Esophagus muscularis mucosa (tissue), 4 donors: Measurements from ENCODE around the gene KCNJ9. TPM values are rescaled to one million over a fixed set of nuclear protein-coding genes. Genes with fewer than 3 reads are reported as not detected.

Source experiments
- DNase-seq: peaks from one replicate; pipeline ENCODE4 v3.0.0-alpha.2; 2017; ENCODE audit errors: extremely low spot score
- H3K27ac ChIP-seq, 4 donors: fragments of 200-600 bp; sonication (generic); replicated peaks in 1 of 4; 1 replicate in 3 of 4; 2 replicates in 1 of 4; pipeline ENCODE4 v1.5.1; 2016 to 2019; ENCODE audit warnings: mild to moderate bottlenecking in 1 of 4
- H3K27me3 ChIP-seq, 4 donors: fragments of 200-600 bp; sonication (generic); one replicate each; pipeline versions ENCODE4 v1.5.1 to v1.6.0; 2016 to 2019
- H3K36me3 ChIP-seq, 4 donors: fragments of 200-600 bp; sonication (generic); one replicate each; pipeline ENCODE4 v1.5.1; 2016 to 2019
- H3K4me1 ChIP-seq, 4 donors: fragments of 200-600 bp; sonication (generic); one replicate each; pipeline ENCODE4 v1.5.1; 2016 to 2019
- H3K4me3 ChIP-seq, 4 donors: fragments of 200-600 bp; sonication (generic); 1 replicate in 2 of 4; 2 replicates in 2 of 4; pipeline ENCODE4 v1.5.1; 2016 to 2019; ENCODE audit warnings: mild to moderate bottlenecking in 4 of 4, moderate library complexity in 1 of 4
- H3K9me3 ChIP-seq, 4 donors: fragments of 200-600 bp; sonication (generic); 1 replicate in 3 of 4; 2 replicates in 1 of 4; pipeline ENCODE4 v1.5.1; 2016 to 2019
- EP300 ChIP-seq: sonication (generic); formaldehyde crosslinking; IDR thresholded peaks from one replicate; pipeline ENCODE4 v1.6.1; 2017; ENCODE audit warnings: antibody characterized with exemption
- POLR2A ChIP-seq: fragments of 450-650 bp; IDR thresholded peaks from one replicate; pipeline ENCODE4 v1.6.1; 2017; ENCODE audit warnings: antibody characterized with exemption, moderate library complexity, mild to moderate bottlenecking, low read depth
- POLR2AphosphoS5 ChIP-seq, 2 donors: sonication (generic); formaldehyde crosslinking; IDR thresholded peaks; one replicate each; pipeline ENCODE4 v1.6.1; 2017; ENCODE audit warnings: antibody characterized with exemption in 2 of 2
- WGBS: methylation state at CpG from one replicate; pipeline ENCODE4 v1.1.5; 2018; 5-methylcytosine and 5-hydroxymethylcytosine counted together
- intact Hi-C: fragments of 100-400 bp; cut with DNase I; formaldehyde crosslinking; loops from one replicate; pipeline ENCODE4 v1.15.1; 2023
- total RNA-seq, 4 donors: library from RNA; depleted of rRNA; stranded (reverse); fragments of >200 nt; gene quantifications; one replicate each; pipeline versions ENCODE4 v1.1.0 to v1.2.1, GENCODE V29; 2016
- TF ChIP-seq, protein P1 (sequence below), 3 experiments: fragments of 200-600 bp in 2 of 3; fragments of 450-650 bp in 1 of 3; sonication (generic) in 2 of 3; IDR thresholded peaks; one replicate each; pipeline ENCODE4 v1.5.1; 2017 to 2019; ENCODE audit warnings: antibody characterized with exemption in 3 of 3, mild to moderate bottlenecking in 2 of 3, moderate library complexity in 1 of 3

Gene KCNJ9
- total RNA-seq, 4 donors from 2014 or later: not detected

DNA sequence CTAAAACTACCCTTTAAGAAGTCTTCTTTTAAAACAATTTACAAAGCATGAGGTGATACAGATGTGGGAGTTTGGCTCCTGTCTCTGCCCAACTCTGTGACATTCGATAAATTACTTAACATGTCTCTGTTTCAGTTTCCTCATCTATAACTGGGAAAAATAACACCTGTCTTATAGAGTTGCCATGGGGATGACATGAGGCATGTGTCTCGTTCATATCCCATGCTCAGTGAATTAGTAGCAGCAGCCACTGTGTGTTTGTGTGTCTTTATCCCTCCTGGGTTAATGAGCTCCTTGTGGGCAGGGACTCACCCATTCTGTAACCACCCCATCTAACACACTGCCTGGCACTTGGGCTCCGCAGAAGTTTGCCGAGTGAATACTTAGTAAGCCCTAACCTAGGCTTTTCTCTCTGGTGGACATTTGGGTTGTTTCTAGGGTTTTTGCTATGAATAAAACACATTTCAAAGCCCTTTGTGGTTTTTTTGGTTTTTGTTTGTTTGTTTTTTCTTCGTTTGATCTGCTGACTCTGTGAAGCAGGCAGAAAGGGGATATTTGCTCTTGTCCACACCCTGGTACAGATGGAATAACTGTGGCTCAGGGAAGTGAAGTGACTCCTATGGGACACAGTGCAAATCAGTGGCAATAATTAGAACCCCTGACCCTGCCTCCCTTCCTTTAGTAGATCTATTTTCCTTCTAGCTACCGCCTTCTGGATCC is 797 bp upstream of the KCNJ9 start:
- no peak for DNase-seq
- H3K27ac ChIP-seq: no peak overlapping the region
- TF ChIP-seq POLR2A (no peak), EP300 (no peak), POLR2AphosphoS5 (IDR thresholded peaks at IDR 0.05) (no peak)
- TF ChIP-seq, protein P1, sequence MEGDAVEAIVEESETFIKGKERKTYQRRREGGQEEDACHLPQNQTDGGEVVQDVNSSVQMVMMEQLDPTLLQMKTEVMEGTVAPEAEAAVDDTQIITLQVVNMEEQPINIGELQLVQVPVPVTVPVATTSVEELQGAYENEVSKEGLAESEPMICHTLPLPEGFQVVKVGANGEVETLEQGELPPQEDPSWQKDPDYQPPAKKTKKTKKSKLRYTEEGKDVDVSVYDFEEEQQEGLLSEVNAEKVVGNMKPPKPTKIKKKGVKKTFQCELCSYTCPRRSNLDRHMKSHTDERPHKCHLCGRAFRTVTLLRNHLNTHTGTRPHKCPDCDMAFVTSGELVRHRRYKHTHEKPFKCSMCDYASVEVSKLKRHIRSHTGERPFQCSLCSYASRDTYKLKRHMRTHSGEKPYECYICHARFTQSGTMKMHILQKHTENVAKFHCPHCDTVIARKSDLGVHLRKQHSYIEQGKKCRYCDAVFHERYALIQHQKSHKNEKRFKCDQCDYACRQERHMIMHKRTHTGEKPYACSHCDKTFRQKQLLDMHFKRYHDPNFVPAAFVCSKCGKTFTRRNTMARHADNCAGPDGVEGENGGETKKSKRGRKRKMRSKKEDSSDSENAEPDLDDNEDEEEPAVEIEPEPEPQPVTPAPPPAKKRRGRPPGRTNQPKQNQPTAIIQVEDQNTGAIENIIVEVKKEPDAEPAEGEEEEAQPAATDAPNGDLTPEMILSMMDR (IDR thresholded peaks at IDR 0.05): no peak
- H3K36me3 ChIP-seq: no peaks in the 10 kb centered on the region
- H3K9me3 ChIP-seq: no peaks in the 10 kb centered on the region
- intact Hi-C loops: loop anchor here (10.0 kb wide), 1 partner anchor 294 kb away; no protein-coding TSS in a partner anchor
- H3K4me1 ChIP-seq: peaks cover 7 to 14% (median 12%) of the 10 kb centered on the region in 4 donors
- H3K4me3 ChIP-seq: no peak overlapping the region
- H3K27me3 ChIP-seq: peaks cover 0 to 67% (median 32%) of the 10 kb centered on the region in 4 donors
- 50% methylated on average over 6 of the region's 6 CpGs for WGBS

DNA sequence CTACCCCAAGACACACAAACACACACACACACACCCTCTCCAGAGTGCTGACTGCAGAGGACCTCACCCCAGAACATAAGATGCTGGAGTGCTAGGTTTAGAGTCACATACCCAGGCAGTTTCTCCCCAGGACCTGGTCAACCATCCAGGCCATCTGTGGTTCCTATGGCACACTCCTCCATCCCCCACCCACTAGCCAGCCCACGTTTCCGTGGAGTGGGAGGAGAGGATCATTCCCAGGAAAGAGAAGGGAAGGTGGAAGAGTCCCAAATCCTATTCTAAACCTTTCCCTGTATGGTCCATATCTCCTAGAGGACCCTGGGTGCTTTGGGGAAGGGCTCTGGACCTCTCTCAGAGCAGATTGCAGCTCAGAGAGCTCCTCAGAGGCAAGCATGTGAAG is 1.1 kb downstream of the KCNJ9 start:
- intact Hi-C loops: loop anchor here (2.0 to 10.0 kb wide), 2 partner anchors 36 to 292 kb away; no protein-coding TSS in a partner anchor
- WGBS: 29% methylated on average over 2 of the region's 2 CpGs
- H3K4me1 ChIP-seq: peaks cover 7 to 22% (median 15%) of the 10 kb centered on the region in 4 donors
- no peak overlapping the region for H3K4me3 ChIP-seq
- no peak overlapping the region for H3K27ac ChIP-seq
- DNase-seq: no peak
- no peak for TF ChIP-seq POLR2A
- TF ChIP-seq POLR2AphosphoS5 (IDR thresholded peaks at IDR 0.05): no peak
- TF ChIP-seq EP300: no peak
- TF ChIP-seq, protein P1 (IDR thresholded peaks at IDR 0.05): no peak
- peaks cover 0 to 67% (median 32%) of the 10 kb centered on the region in 4 donors for H3K27me3 ChIP-seq
- H3K36me3 ChIP-seq: peaks cover 0 to 6% (median 0%) of the 10 kb centered on the region in 4 donors
- no peaks in the 10 kb centered on the region for H3K9me3 ChIP-seq

DNA sequence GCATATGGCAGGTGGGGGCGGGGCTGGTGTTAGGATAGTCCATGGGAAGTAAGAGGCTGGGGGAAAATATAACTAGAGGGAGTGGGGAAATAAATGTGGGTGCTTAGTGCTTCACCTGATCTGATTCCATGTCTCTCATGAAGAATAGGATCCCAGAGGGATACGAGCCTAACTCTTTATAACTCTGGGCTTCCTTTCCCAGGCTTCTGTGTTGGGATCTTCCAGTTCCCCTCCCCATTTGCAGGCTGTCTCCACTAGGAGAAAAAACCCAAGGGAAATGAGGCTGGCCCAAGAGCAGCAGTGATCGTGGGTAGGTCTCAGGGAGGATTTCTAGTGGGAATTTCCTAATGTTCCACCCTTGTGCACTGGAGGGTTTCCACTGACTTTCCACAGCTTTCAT is 1.6 kb downstream of the KCNJ9 start:
- Histone ChIP-seq H3K9me3 (no peaks in the 10 kb centered on the region), H3K4me3 (no peak overlapping the region), H3K27me3 (peaks cover 0 to 67% (median 32%) of the 10 kb centered on the region in 4 donors), H3K27ac (no peak overlapping the region), H3K36me3 (peaks cover 0 to 8% (median 2%) of the 10 kb centered on the region in 4 donors), H3K4me1 (peaks cover 7 to 22% (median 15%) of the 10 kb centered on the region in 4 donors)
- DNase-seq: no peak
- intact Hi-C loops: loop anchor here (2.0 to 10.0 kb wide), 2 partner anchors 36 to 292 kb away; no protein-coding TSS in a partner anchor
- TF ChIP-seq POLR2A (no peak), EP300 (no peak)
- 66% methylated on average over 3 of the region's 3 CpGs for WGBS

DNA sequence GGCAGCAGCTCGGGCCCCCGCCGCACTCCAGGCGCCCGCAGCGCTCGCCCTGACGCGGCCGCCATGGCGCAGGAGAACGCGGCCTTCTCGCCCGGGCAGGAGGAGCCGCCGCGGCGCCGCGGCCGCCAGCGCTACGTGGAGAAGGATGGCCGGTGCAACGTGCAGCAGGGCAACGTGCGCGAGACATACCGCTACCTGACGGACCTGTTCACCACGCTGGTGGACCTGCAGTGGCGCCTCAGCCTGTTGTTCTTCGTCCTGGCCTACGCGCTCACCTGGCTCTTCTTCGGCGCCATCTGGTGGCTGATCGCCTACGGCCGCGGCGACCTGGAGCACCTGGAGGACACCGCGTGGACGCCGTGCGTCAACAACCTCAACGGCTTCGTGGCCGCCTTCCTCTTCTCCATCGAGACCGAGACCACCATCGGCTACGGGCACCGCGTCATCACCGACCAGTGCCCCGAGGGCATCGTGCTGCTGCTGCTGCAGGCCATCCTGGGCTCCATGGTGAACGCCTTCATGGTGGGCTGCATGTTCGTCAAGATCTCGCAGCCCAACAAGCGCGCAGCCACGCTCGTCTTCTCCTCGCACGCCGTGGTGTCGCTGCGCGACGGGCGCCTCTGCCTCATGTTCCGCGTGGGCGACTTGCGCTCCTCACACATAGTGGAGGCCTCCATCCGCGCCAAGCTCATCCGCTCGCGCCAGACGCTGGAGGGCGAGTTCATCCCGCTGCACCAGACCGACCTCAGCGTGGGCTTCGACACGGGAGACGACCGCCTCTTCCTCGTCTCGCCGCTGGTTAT is 2.8 kb downstream of the KCNJ9 start:
- intact Hi-C loops: loop anchor here (2.0 to 10.0 kb wide), 2 partner anchors 37 to 291 kb away; no protein-coding TSS in a partner anchor
- 54% methylated on average over 35 of the region's 96 CpGs for WGBS
- TF ChIP-seq POLR2AphosphoS5 (IDR thresholded peaks at IDR 0.05) (peak in 1 of 2 donors; percentile 28), EP300 (no peak)
- TF ChIP-seq, protein P1 (IDR thresholded peaks at IDR 0.05): peak; percentile 52 to 69 (median 69)
- Histone ChIP-seq H3K4me1 (peaks cover 7 to 22% (median 15%) of the 10 kb centered on the region in 4 donors), H3K27me3 (peaks cover 0 to 55% (median 30%) of the 10 kb centered on the region in 4 donors), H3K27ac (no peak overlapping the region), H3K4me3 (peak overlapping the region; percentile 42 to 62 (median 51)), H3K9me3 (no peaks in the 10 kb centered on the region), H3K36me3 (peaks cover 0 to 16% (median 7%) of the 10 kb centered on the region in 4 donors)
- no peak for DNase-seq
